Measurements from ENCODE around the gene ARPC4. TPM values are rescaled to one million over a fixed set of nuclear protein-coding genes. Genes with fewer than 3 reads are reported as not detected.
A peak's percentile ranks its signal among the peaks of the same experiment; 100 is the strongest.

Gene ARPC4
- total and polyA plus RNA-seq, 5 donors from 2014 or later: 203 to 384 (median 305) TPM

- Mint-ChIP-seq H3K9me3 (no peaks in the 10 kb centered on the region), H3K4me3 (peak overlapping the region; percentile 82 to 95 (median 94)), H3K27me3 (no peaks in the 10 kb centered on the region), H3K36me3 (peaks cover 35% of the 10 kb centered on the region), H3K4me1 (peaks cover 20 to 51% (median 29%) of the 10 kb centered on the region in 4 donors), H3K27ac (peak overlapping the region; percentile 96 to 98 (median 98))
- no peaks in the 10 kb centered on the region for H3K9me3 ChIP-seq (ENCODE audit: control insufficient read depth in 2 of 2, low read length in 2 of 2)
- peak overlapping the region; percentile 76 for H3K4me3 ChIP-seq (ENCODE audit: low read depth, low read length)
- peak overlapping the region; percentile 83 for H3K27ac ChIP-seq (ENCODE audit: insufficient read depth, low read length, poor library complexity, severe bottlenecking)
- H3K36me3 ChIP-seq (ENCODE audit: control insufficient read depth, insufficient read depth, low read length): peaks cover 40% of the 10 kb centered on the region
- H3K27me3 ChIP-seq (ENCODE audit: control insufficient read depth, insufficient read depth, low read length): no peaks in the 10 kb centered on the region
- DNase-seq: peak; percentile 21 to 78 (median 48)
- ATAC-seq (ENCODE audit: low read depth in 2 of 2): peak; percentile 71 to 78
- H3K4me1 ChIP-seq (ENCODE audit: control insufficient read depth, insufficient read depth, low read length, poor library complexity, severe bottlenecking): peaks cover 32% of the 10 kb centered on the region
These were observed 15.6 kb downstream of the ARPC4 start for GRCh38 chr3:9808345-9809037.

GRCh38 chr3:9809239-9809614 lies 16.3 kb downstream of the ARPC4 start:
- H3K9me3 Mint-ChIP-seq: no peaks in the 10 kb centered on the region
- Histone ChIP-seq H3K27me3 (ENCODE audit: control insufficient read depth, insufficient read depth, low read length) (no peaks in the 10 kb centered on the region), H3K9me3 (ENCODE audit: control insufficient read depth in 2 of 2, low read length in 2 of 2) (no peaks in the 10 kb centered on the region), H3K27ac (ENCODE audit: insufficient read depth, low read length, poor library complexity, severe bottlenecking) (peak overlapping the region; percentile 83), H3K4me1 (ENCODE audit: control insufficient read depth, insufficient read depth, low read length, poor library complexity, severe bottlenecking) (peaks cover 32% of the 10 kb centered on the region), H3K36me3 (ENCODE audit: control insufficient read depth, insufficient read depth, low read length) (peaks cover 32% of the 10 kb centered on the region), H3K4me3 (ENCODE audit: low read depth, low read length) (peak overlapping the region; percentile 76)
- H3K4me3 Mint-ChIP-seq: peak overlapping the region; percentile 82 to 95 (median 94)
- no peak for DNase-seq
- H3K36me3 Mint-ChIP-seq: peaks cover 28% of the 10 kb centered on the region
- H3K4me1 Mint-ChIP-seq: peaks cover 19 to 47% (median 28%) of the 10 kb centered on the region in 4 donors
- H3K27ac Mint-ChIP-seq: peak overlapping the region; percentile 96 to 98 (median 98)
- no peak for ATAC-seq (ENCODE audit: low read depth in 2 of 2)
- H3K27me3 Mint-ChIP-seq: no peaks in the 10 kb centered on the region

- H3K27ac ChIP-seq (ENCODE audit: insufficient read depth, low read length, poor library complexity, severe bottlenecking): peak within 1 kb of the TSS; percentile 83
- Mint-ChIP-seq H3K4me1 (peaks cover 19 to 44% (median 28%) of the 10 kb centered on the region in 4 donors), H3K9me3 (no peaks in the 10 kb centered on the region), H3K36me3 (peaks cover 23% of the 10 kb centered on the region), H3K27ac (peak within 1 kb of the TSS; percentile 96 to 98 (median 98)), H3K27me3 (no peaks in the 10 kb centered on the region), H3K4me3 (peak within 1 kb of the TSS; percentile 92 to 95 (median 94))
- H3K9me3 ChIP-seq (ENCODE audit: control insufficient read depth in 2 of 2, low read length in 2 of 2): no peaks in the 10 kb centered on the region
- H3K4me3 ChIP-seq (ENCODE audit: low read depth, low read length): peak within 1 kb of the TSS; percentile 76
- H3K36me3 ChIP-seq (ENCODE audit: control insufficient read depth, insufficient read depth, low read length): peaks cover 26% of the 10 kb centered on the region
- H3K27me3 ChIP-seq (ENCODE audit: control insufficient read depth, insufficient read depth, low read length): no peaks in the 10 kb centered on the region
- ATAC-seq (ENCODE audit: low read depth in 2 of 2) (peak; percentile 59 to 63), DNase-seq (peak; percentile 38 to 75 (median 56))
- H3K4me1 ChIP-seq (ENCODE audit: control insufficient read depth, insufficient read depth, low read length, poor library complexity, severe bottlenecking): peaks cover 32% of the 10 kb centered on the region
These were observed 16.9 kb downstream of the ARPC4 start, which contains the start of gene TTLL3 for GRCh38 chr3:9809615-9810432. Gene TTLL3, plus strand, starts transcription at chr3:9810262. Its CDS starts 400 bp downstream, at chr3:9810662.

- Mint-ChIP-seq H3K4me3 (peak overlapping the region; percentile 79 to 95 (median 94)), H3K9me3 (no peaks in the 10 kb centered on the region), H3K36me3 (peaks cover 17% of the 10 kb centered on the region), H3K27me3 (no peaks in the 10 kb centered on the region), H3K27ac (peak overlapping the region in 2 of 3 donors; percentile 34 to 83), H3K4me1 (peaks cover 19 to 44% (median 28%) of the 10 kb centered on the region in 4 donors)
- Histone ChIP-seq H3K27ac (ENCODE audit: insufficient read depth, low read length, poor library complexity, severe bottlenecking) (peak overlapping the region; percentile 83), H3K27me3 (ENCODE audit: control insufficient read depth, insufficient read depth, low read length) (no peaks in the 10 kb centered on the region), H3K36me3 (ENCODE audit: control insufficient read depth, insufficient read depth, low read length) (peaks cover 21% of the 10 kb centered on the region), H3K9me3 (ENCODE audit: control insufficient read depth in 2 of 2, low read length in 2 of 2) (no peaks in the 10 kb centered on the region), H3K4me1 (ENCODE audit: control insufficient read depth, insufficient read depth, low read length, poor library complexity, severe bottlenecking) (peaks cover 32% of the 10 kb centered on the region), H3K4me3 (ENCODE audit: low read depth, low read length) (peak overlapping the region; percentile 13)
- DNase-seq (no peak), ATAC-seq (ENCODE audit: low read depth in 2 of 2) (no peak)
These were observed 17.5 kb downstream of the ARPC4 start for GRCh38 chr3:9810433-9810770.

GRCh38 chr3:9810846-9811245 lies 18.0 kb downstream of the ARPC4 start:
- Mint-ChIP-seq H3K27ac (peak overlapping the region; percentile 79 to 95 (median 83)), H3K4me1 (peaks cover 19 to 44% (median 28%) of the 10 kb centered on the region in 4 donors), H3K36me3 (peaks cover 13% of the 10 kb centered on the region), H3K9me3 (no peaks in the 10 kb centered on the region), H3K27me3 (no peaks in the 10 kb centered on the region), H3K4me3 (peak overlapping the region; percentile 79 to 95 (median 94))
- H3K4me1 ChIP-seq (ENCODE audit: control insufficient read depth, insufficient read depth, low read length, poor library complexity, severe bottlenecking): peaks cover 32% of the 10 kb centered on the region
- ATAC-seq (ENCODE audit: low read depth in 2 of 2) (no peak), DNase-seq (no peak)
- peaks cover 16% of the 10 kb centered on the region for H3K36me3 ChIP-seq (ENCODE audit: control insufficient read depth, insufficient read depth, low read length)
- H3K27ac ChIP-seq (ENCODE audit: insufficient read depth, low read length, poor library complexity, severe bottlenecking): no peak overlapping the region
- no peaks in the 10 kb centered on the region for H3K27me3 ChIP-seq (ENCODE audit: control insufficient read depth, insufficient read depth, low read length)
- H3K9me3 ChIP-seq (ENCODE audit: control insufficient read depth in 2 of 2, low read length in 2 of 2): no peaks in the 10 kb centered on the region
- peak overlapping the region; percentile 13 for H3K4me3 ChIP-seq (ENCODE audit: low read depth, low read length)

GRCh38 chr3:9812870-9813483 lies 20.1 kb downstream of the ARPC4 start:
- H3K4me3 Mint-ChIP-seq: peak overlapping the region in 1 of 4 donors; percentile 54
- H3K9me3 ChIP-seq (ENCODE audit: control insufficient read depth in 2 of 2, low read length in 2 of 2): no peaks in the 10 kb centered on the region
- no peaks in the 10 kb centered on the region for H3K27me3 Mint-ChIP-seq
- peaks cover 12% of the 10 kb centered on the region for H3K36me3 Mint-ChIP-seq
- no peaks in the 10 kb centered on the region for H3K36me3 ChIP-seq (ENCODE audit: control insufficient read depth, insufficient read depth, low read length)
- no peak for DNase-seq
- H3K4me1 Mint-ChIP-seq: peaks cover 14 to 33% (median 23%) of the 10 kb centered on the region in 4 donors
- ATAC-seq (ENCODE audit: low read depth in 2 of 2): no peak
- no peaks in the 10 kb centered on the region for H3K27me3 ChIP-seq (ENCODE audit: control insufficient read depth, insufficient read depth, low read length)
- H3K4me3 ChIP-seq (ENCODE audit: low read depth, low read length): no peak overlapping the region
- peak overlapping the region in 1 of 3 donors; percentile 55 for H3K27ac Mint-ChIP-seq
- no peak overlapping the region for H3K27ac ChIP-seq (ENCODE audit: insufficient read depth, low read length, poor library complexity, severe bottlenecking)
- peaks cover 27% of the 10 kb centered on the region for H3K4me1 ChIP-seq (ENCODE audit: control insufficient read depth, insufficient read depth, low read length, poor library complexity, severe bottlenecking)
- H3K9me3 Mint-ChIP-seq: no peaks in the 10 kb centered on the region

GRCh38 chr3:9815986-9816385 lies 23.1 kb downstream of the ARPC4 start:
- Histone ChIP-seq H3K4me1 (ENCODE audit: control insufficient read depth, insufficient read depth, low read length, poor library complexity, severe bottlenecking) (no peaks in the 10 kb centered on the region), H3K36me3 (ENCODE audit: control insufficient read depth, insufficient read depth, low read length) (no peaks in the 10 kb centered on the region), H3K27me3 (ENCODE audit: control insufficient read depth, insufficient read depth, low read length) (no peaks in the 10 kb centered on the region), H3K9me3 (ENCODE audit: control insufficient read depth in 2 of 2, low read length in 2 of 2) (no peaks in the 10 kb centered on the region), H3K4me3 (ENCODE audit: low read depth, low read length) (no peak overlapping the region), H3K27ac (ENCODE audit: insufficient read depth, low read length, poor library complexity, severe bottlenecking) (no peak overlapping the region)
- Mint-ChIP-seq H3K27ac (no peak overlapping the region), H3K4me1 (peaks cover 5 to 13% (median 9%) of the 10 kb centered on the region in 4 donors), H3K36me3 (peaks cover 21% of the 10 kb centered on the region), H3K27me3 (no peaks in the 10 kb centered on the region), H3K4me3 (no peak overlapping the region), H3K9me3 (peaks cover 0 to 1% (median 0%) of the 10 kb centered on the region in 7 donors)
- no peak for DNase-seq
- ATAC-seq (ENCODE audit: low read depth in 2 of 2): no peak
